NCI-H69 (cell line): ENCODE results near the gene DOCK4.
"Not testable (repeated sequence)": the region's sequence is repeated elsewhere in the genome, so short reads cannot be mapped to it uniquely, and the experiment has no call there.

Experiments used
- DNase-seq: peaks from one replicate; lab custom pipeline; 2025; lab: John Stamatoyannopoulos, UW

Gene DOCK4, protein sequence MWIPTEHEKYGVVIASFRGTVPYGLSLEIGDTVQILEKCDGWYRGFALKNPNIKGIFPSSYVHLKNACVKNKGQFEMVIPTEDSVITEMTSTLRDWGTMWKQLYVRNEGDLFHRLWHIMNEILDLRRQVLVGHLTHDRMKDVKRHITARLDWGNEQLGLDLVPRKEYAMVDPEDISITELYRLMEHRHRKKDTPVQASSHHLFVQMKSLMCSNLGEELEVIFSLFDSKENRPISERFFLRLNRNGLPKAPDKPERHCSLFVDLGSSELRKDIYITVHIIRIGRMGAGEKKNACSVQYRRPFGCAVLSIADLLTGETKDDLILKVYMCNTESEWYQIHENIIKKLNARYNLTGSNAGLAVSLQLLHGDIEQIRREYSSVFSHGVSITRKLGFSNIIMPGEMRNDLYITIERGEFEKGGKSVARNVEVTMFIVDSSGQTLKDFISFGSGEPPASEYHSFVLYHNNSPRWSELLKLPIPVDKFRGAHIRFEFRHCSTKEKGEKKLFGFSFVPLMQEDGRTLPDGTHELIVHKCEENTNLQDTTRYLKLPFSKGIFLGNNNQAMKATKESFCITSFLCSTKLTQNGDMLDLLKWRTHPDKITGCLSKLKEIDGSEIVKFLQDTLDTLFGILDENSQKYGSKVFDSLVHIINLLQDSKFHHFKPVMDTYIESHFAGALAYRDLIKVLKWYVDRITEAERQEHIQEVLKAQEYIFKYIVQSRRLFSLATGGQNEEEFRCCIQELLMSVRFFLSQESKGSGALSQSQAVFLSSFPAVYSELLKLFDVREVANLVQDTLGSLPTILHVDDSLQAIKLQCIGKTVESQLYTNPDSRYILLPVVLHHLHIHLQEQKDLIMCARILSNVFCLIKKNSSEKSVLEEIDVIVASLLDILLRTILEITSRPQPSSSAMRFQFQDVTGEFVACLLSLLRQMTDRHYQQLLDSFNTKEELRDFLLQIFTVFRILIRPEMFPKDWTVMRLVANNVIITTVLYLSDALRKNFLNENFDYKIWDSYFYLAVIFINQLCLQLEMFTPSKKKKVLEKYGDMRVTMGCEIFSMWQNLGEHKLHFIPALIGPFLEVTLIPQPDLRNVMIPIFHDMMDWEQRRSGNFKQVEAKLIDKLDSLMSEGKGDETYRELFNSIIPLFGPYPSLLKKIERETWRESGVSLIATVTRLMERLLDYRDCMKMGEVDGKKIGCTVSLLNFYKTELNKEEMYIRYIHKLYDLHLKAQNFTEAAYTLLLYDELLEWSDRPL (N-terminal part only)

DNA sequence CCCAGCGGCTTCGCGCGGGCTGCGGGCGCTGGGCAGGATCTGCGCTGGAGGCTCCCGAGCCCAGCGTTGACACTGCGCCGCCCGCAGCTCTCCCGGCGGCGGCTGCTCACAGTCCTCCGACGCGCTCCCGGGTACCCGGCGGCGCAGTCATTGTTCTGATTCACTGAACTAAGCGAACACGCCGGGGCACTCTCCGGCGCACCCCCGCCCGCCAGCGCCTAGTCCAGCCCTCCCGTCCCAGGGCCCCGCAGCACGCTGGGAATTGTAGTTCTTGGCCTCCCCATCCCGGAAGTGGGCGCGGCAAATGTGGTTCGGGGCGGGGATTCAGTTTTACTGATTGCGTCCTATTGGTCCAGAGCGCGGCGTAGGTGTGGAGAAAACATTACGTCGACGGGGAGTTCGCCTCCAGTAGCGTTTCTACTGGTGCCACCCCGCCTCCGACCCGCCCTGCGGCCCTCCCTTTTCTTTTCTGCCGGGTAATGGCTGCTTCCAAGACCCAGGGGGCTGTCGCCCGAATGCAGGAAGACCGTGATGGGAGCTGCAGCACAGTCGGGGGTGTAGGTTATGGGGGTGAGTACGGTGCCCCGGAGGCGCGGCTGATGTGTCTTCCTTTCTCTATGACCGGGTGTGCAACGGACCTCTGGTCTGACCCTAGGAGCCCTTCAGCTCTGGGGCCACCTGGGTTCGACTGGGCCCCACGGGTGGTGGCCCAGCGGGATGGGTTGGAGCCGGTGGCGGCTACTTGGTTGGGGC is at the start of gene DOCK4, which contains the start of gene ZNF277:
Gene DOCK4, minus strand, starts transcription at position 162 of the 753 bp plus-strand sequence. CDS start 261 bp downstream, outside the sequence.
Gene ZNF277, plus strand, starts transcription at position 458 of the 753 bp plus-strand sequence. Its CDS starts 22 bp downstream, at position 480.
- DNase-seq = peak; percentile 100

DNA sequence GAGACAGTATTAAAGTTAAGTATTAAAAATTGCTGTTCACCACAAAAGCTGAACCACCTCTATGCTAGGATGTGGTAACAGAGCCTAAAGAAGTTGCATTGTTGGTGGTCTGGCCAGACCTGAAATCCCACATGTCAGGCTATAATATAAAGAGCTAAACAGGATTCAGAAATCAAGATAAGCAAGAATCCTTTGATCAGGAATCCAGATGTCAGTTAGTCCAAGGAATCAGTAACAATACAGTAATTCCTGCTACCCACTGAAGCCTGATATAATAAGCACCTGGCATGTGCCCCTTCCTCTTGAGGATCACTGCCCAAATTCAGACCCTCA is 49.2 kb upstream of the DOCK4 start:
- DNase-seq = no peak

DNA sequence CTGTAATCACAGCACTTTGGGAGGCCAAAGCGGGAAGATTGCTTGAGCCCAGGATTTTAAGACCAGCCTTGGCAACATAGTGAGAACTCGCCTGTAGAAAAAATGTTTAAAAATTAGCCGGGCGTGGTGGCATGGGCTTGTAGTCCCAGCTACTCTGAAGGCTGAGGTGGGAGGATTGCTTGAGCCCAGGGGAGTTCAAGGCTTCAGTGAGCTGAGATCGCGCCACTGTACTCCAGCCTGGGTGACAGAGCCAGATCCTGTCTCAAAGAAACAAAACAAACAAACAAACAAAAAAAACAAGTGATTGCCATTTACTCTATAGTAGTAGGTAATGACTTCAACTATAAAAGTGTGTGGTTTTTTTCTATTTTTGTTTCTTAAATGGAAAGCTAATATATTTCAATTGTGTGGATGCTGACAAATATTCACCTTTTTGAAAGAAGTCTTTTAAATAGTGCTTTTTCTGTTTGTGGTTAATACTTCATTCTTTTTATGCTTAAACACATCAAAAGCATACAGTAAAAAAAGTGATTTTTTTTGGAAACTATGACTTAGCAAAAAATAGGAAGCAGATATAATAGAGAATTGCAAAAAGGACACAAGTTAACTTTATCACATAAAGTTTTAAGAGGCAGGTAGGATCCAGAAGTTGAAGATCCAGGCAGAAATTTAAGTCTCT is 48.6 kb upstream of the DOCK4 start:
- no peak for DNase-seq

DNA sequence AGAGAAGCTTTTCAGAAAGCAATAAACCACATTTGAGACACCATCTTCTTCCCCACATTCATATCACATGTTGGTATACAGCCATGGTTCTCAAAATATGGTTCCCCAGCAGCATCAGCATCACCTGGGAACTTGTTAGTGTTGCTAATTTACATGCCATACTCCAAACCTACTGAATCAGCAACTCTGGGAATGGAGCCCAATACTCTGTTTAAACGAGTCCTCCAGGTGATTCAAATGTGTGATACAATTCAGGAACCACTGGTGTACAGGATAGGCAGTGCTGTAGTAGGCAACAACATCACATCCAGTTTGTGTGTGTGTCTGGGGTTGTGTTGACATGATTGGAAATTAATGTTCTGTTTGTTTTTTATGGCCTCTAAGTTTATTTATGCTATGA is 48.0 kb upstream of the DOCK4 start:
- DNase-seq = peak; percentile 29

DNA sequence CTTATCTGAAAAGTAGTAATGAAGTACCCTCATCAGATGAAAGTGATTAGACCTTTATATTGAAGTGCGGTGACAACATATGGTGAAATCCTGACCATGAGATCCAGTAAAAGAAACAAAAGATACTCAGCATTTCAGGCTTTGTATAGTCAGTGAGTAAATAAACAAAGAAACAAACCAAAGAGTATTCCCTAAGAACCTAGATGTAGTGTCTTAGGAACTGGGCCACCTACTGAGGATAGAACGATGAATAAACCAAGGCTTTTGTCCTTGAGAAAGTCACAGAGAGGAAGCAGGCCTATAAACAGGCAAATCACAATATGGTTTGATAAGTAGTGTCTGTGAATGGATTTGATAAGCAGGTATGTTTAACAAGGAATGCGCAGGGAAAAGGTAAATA is 46.5 kb upstream of the DOCK4 start:
- DNase-seq = no peak

DNA sequence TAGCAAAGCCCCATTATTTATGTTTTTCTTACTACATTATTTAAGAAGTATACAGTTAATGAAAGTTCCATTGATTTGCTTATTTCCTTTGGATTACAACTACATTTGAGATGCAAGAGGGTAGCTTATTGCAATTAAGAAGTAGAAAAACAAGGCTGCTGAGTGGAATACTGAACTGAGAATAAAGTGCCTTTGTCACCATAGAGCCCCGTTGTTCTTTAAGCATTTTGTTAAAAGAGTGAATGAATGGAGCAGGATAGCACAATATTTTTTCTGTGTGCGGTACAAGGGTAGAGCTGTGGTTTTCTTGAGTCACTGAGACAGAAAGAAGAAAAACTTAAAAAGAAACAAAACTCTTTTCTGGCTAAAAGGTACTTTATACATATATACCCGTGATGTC is 45.9 kb upstream of the DOCK4 start:
- no peak for DNase-seq

DNA sequence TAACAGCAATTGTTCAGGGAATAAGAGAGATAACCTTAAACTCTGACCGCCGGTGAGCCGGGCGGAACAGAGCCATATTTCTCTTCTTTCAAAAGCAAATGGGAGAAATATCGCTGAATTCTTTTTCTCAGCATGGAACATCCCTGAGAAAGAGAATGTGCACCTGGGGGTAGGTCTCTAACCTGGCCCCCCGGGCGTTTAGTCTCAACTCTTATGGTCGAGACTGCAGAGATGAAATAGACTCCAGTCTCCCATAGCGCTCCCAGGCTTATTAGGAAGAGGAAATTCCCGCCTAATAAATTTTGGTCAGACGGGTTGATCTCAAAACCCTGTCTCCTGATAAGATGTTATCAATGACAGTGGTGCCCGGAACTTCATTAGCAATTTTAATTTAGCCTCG is 43.8 kb upstream of the DOCK4 start:
- DNase-seq = not testable (repeated sequence)

DNA sequence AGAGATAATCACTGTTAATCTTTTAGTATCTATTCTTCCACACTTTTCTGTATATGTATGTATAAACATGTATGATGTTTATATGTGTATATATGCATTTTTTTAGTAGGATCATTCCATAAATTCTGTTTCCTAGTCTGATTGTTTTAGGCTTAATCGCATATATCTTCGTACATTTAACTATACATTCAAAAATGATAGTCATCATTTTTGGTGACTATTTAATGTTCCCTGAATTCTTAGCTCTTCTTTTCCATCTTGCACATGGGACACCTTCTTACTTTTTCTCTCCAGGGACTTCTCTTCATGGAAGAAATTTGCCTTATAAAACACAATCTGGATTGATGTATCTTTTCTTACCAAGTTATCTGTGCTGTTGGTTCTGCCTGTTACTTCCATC is 42.4 kb upstream of the DOCK4 start:
- DNase-seq = no peak

DNA sequence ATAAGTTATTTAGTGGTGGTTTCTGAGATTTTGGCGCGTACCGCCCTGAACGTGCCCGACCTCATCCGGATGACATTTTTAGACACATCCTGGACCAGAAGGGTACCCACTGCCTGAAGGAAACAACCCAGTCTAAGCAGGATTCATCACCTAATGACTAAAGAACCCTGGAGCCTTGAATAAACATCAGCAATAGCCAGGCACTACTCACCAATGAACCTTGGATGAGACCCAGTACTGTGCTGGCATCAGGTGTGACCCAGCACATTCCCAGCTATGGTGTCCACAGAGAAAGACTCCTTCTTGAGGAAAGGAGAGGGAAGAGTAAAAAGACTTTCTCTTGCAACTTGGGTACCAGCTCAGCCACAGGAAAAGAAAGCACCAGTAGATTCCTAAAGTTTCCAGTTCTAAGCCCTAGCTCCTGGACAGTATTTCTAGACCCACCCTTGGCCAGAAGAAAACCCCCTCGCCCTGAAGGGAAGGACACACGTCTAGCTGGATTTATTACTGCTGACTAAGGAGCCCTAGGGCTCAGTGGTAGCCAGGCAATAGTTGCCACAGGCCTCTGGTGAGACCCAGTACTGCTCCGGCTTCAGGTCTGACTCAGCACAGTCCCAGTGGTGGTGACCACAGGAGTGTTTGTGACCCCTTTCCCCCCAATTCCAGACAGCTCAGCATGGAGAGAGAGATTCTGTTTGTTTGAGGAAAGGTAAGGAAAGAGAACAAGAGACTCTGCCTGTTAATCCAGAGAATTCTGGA is 32.8 kb upstream of the DOCK4 start:
- DNase-seq = peak; percentile 16

DNA sequence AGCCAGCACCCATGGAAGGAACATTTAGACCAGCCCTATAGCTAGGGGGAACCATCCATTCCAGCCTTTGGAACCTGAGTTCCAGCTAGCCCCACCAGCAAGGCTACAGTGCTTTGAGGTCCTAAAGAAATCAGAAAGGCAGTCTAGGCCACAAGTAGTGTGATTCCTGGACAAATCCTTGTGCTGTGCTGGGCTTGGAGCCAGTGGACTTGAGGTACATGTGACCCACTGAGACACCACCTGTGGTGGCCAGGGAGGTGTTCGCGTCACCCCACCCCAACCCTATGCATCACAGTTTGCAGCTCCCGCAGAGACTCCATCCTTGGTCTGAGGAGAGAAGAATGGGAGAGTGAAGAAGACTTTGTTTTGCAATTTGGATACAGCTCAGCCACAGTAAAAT is 32.1 kb upstream of the DOCK4 start:
- peak; percentile 55 for DNase-seq

DNA sequence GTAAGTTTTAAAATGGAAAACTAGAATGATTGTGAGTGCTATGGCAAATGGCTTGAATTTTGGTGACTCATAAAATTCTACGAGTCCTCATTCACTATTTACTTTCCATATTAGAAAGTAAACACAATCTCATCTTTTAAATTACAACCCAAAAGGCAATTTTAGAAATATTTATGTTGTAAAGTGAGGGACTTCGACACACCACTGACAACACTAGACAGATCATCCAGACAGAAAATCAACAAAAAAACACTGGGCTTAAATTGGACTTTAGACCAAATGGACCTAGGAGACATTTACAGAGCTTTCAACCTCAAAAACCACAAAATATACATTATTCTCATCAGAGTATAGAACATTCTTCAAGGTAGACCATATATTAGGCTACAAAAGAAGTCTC is 30.4 kb upstream of the DOCK4 start:
- no peak for DNase-seq

DNA sequence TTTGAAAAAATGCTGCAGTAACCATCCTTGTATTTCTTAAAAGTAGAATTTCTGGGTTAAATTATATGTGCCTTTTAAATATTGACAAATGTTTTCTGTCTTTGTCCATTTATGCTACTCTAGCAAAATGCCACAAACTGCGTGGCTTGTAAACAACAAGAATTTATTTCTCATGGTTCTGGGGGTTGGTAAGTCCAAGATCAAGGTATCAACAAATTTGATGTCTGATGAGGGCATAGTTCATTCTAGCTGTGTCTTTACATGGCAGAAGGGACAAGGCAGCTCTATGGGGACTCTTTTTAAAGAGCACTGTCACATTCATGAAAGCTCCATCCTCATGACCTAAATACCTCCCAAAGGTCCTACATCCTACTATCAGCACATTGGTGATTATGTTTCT is 27.9 kb upstream of the DOCK4 start:
- no peak for DNase-seq

DNA sequence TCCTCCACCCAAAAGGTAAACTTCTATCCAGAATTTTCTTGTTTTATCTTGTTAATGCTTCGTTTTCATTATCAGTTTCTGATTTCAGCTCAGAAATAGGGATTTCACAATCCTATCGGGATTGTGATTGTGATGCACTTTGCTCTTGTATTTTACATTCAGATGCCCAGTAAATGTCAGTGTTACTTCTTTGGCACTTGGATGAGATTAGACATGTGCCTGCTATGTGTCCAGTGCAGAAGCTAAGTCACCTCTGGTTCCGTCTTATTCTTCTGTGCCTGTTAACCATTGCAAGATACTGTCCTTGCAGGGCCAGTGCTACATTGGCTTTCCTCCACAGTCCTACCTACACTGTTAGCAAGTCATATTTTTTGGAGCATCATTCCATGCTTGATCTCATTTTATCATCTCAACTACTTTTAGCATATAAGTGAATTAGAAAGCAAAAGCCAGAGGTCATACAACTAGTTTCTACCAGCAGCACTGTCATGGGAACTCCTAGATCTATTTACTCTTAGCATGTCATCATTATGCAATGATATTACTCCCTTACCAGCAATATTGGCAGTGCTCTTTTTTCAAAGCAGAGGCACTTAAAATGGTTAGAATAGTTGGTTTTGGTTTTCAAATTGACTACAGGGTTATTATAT is 27.0 kb upstream of the DOCK4 start:
- no peak for DNase-seq

DNA sequence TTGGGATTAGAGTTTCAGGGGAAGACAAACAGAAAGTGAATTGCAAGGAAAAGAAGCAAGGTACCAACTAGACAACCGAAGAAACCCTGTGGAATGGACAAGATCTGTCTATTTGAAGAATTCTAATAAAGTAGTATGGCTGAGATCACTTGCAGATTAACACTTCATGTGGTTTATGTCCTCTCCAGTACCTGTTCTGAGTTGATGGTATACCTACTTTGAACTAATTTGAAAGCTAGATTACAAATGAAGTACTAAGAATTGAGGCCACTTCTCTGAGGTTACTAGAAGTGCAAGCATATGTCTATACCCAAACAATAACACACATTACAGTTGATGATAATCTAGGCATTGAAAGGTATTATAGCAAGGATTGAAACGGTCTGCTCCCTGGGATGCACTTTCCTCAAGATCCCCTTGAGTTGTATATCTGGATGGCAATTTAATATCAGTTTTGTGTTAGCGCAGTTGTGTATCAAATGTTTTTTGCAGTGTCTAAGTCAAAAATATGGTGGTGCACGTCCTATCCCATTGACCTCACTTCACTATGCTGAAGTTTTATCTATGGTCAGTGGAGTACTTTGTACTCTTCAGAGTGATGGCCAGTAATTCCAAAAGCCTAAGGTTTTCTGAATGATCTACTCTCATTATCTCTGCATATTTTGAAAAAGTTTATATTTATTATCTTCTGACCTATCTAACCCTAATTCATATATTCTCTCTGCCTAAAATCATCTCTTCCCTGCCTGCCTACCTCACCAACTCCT is 26.2 kb upstream of the DOCK4 start:
- no peak for DNase-seq

DNA sequence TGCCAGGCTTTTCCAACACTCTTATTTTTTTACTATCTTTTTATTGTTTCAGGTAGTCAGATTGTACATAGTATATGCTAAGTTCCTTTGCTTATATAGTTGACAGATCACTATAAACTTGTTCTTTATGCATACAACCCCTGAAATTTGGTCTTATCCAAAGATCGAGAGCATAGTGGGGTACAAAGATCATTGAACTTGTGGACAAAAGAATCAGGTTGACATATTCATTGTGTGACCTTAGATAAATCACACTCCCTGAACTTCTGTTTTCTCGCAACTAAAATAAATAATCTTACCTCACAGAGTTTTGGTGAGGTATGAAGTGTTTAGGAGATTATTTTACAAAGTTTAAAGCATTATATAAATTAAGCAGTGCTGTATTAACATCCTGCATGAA is 22.4 kb upstream of the DOCK4 start:
- DNase-seq = no peak

DNA sequence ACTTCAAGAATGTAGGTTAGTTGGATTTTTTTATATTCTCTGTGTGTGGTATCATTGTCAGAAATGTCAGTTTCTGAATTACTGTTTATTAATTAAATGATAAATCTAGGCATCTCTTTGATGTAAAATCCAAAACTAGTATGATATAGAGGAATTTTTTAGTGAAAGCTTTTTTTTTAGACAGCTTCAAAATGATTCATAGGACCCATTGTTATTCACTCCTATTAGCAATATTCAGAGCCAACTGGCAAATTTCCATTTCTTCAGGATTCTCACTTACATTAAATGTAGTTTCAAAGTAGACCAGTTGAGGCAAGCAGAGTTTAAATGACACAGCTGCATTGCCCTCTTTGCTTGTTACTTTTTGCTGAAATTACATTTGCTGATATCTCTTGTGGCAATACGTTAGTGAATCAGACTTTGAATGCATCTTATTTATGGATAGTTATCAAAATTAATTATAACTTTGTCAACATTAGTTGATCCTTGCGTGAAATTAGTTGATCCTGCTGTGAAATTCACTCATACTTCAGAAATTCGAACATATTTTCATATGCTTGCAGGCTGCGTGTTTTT is 20.6 kb upstream of the DOCK4 start:
- no peak for DNase-seq

DNA sequence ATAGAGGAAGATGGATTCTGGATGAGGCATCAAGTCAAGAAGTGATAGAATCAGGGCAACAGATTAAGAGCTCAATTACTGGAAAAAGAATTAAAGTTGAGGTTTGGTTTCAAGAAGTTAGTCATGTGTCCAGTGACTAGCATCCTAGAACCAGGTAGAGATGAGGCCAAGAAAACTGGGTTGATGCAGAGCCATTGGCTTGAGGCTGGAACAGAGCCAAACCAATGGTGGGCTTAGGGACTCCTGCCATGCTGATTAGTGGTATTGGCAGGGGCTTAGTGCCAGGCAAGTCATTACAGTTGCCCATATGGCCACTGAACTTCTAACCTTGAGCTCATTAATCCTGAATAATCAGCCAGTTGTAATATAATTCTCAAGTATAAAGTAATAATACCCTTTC is 18.8 kb upstream of the DOCK4 start:
- peak; percentile 93 for DNase-seq

DNA sequence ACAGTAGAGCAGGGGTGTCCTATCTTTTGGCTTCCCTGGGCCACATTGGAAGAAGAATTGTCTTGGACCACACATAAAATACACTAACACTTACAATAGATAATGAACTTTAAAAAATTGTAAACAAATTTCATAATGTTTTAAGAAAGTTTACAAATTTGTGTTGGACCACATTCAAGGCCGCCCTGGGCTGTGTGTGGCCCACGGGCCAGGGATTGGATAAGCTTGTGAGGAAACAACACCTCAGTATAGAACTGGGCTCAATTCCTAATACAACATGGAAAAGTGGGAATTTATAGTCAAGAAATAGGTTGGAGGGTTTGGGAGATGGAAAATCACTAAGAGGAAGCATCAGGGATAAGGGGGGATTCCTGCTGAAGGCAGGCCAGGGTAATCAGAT is 18.0 kb upstream of the DOCK4 start:
- no peak for DNase-seq

DNA sequence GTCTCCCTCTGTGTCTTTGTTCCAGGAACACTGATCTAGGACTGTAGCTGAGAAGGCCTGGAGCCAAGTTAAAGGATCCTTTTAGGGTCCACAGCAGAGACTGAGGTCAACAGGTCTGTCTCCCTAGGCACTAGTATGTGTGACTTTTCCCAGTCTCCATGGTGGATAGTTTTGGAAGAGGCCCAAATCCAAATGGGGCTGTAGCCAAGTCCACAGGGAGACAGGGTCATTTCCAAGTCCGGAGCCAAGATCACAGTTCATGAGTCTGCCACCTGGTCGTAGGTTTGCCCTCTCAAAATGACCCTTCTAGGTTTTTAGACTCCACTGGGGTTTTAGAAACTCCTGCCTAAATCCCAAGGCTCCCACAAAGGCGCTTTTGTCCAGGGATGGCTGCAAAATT is 17.1 kb upstream of the DOCK4 start:
- no peak for DNase-seq
